IMR-90 (cell line): ENCODE data around the gene MYH10. TPM values are rescaled to one million over a fixed set of nuclear protein-coding genes. Genes with fewer than 3 reads are reported as not detected.

Experiments used
- ATAC-seq: fragments of 200-7000 bp; cut with Tn5 transposase; 2 replicates; pipeline ENCODE4 v1.9.1; 2020; ENCODE audit warnings: low read depth, mild to moderate bottlenecking, moderate library complexity
- BruUV-seq: library from RNA; stranded (reverse); fragments of 400-500 nt; replicated peaks from 2 replicates; lab custom pipeline; 2021; lab: Mats Ljungman, UMichigan
- CTCF ChIA-PET: fragments of 300-600 bp; formaldehyde crosslinking; extraction: SDS; loops from one replicate; lab custom pipeline; 2021; ENCODE audit warnings: antibody characterized with exemption; lab: Yijun Ruan, JAX
- POLR2A ChIA-PET: fragments of 300-600 bp; sonication (Branson Sonifier 250); formaldehyde crosslinking; loops from one replicate; lab custom pipeline; 2022; ENCODE audit warnings: antibody characterized with exemption; ENCODE audit not compliant: unreplicated experiment; lab: Charles Lee
- DNase-seq: peaks from one replicate; pipeline ENCODE4 v3.0.0; 2013
- H2AFZ ChIP-seq: replicated peaks from 2 replicates; pipeline ENCODE3; 2013; ENCODE audit warnings: low read length, mild to moderate bottlenecking; ENCODE audit not compliant: poor library complexity
- H2AK5ac ChIP-seq: 2 replicates; pipeline ENCODE4 v1.6.1; 2013; ENCODE audit warnings: low read depth, low read length, inconsistent platforms
- H2AK9ac ChIP-seq: replicated peaks from 2 replicates; pipeline ENCODE3; 2013; ENCODE audit warnings: mild to moderate bottlenecking, low read depth, low read length, moderate library complexity; ENCODE audit not compliant: poor library complexity
- H2BK120ac ChIP-seq: 2 replicates; pipeline ENCODE4 v1.6.1; 2013; ENCODE audit warnings: low read depth, low read length, inconsistent platforms
- H2BK15ac ChIP-seq: 3 replicates; pipeline ENCODE4 v1.6.1; 2013; ENCODE audit warnings: low read depth, low read length, inconsistent platforms
- H2BK20ac ChIP-seq: 2 replicates; pipeline ENCODE4 v1.6.1; 2013; ENCODE audit warnings: low read depth, mild to moderate bottlenecking, inconsistent platforms, low read length, moderate library complexity
- H2BK5ac ChIP-seq: 2 replicates; pipeline ENCODE4 v1.6.1; 2013; ENCODE audit warnings: mild to moderate bottlenecking, low read depth, low read length, inconsistent platforms; ENCODE audit not compliant: poor library complexity, severe bottlenecking
- H3K14ac ChIP-seq: replicated peaks from 2 replicates; pipeline ENCODE4 v1.6.1; 2013; ENCODE audit warnings: low read depth, low read length, inconsistent platforms
- H3K18ac ChIP-seq: 2 replicates; pipeline ENCODE4 v1.6.1; 2013; ENCODE audit warnings: low read depth, low read length, control low read depth
- H3K23ac ChIP-seq: 2 replicates; pipeline ENCODE4 v1.6.1; 2013; ENCODE audit warnings: low read depth, low read length, inconsistent platforms
- H3K27ac ChIP-seq: 2 replicates; pipeline ENCODE4 v1.5.1; 2013; ENCODE audit warnings: mild to moderate bottlenecking, control low read depth, low read length; ENCODE audit not compliant: insufficient read depth
- H3K27me3 ChIP-seq: 2 replicates; pipeline ENCODE4 v1.6.1; 2013; ENCODE audit warnings: low read length; ENCODE audit not compliant: control insufficient read depth, insufficient read depth
- H3K36me3 ChIP-seq: 2 replicates; pipeline ENCODE4 v1.6.1; 2013; ENCODE audit warnings: low read length, mixed read lengths; ENCODE audit not compliant: control insufficient read depth, insufficient read depth
- H3K4ac ChIP-seq: 2 replicates; pipeline ENCODE4 v1.6.1; 2013; ENCODE audit warnings: low read depth, low read length, inconsistent platforms
- H3K4me1 ChIP-seq: 2 replicates; pipeline ENCODE4 v1.6.1; 2013; ENCODE audit warnings: low read length, mixed read lengths; ENCODE audit not compliant: control insufficient read depth, insufficient read depth
- H3K4me2 ChIP-seq: 2 replicates; pipeline ENCODE4 v1.6.1; 2013; ENCODE audit warnings: low read depth, mild to moderate bottlenecking, control low read depth, low read length, moderate library complexity
- H3K4me3 ChIP-seq: 2 replicates; pipeline ENCODE4 v1.5.1; 2013; ENCODE audit warnings: low read depth, mild to moderate bottlenecking, control low read depth, low read length, moderate library complexity; ENCODE audit not compliant: insufficient read depth
- H3K56ac ChIP-seq: 2 replicates; pipeline ENCODE4 v1.6.1; 2013; ENCODE audit warnings: low read length, inconsistent platforms; ENCODE audit not compliant: insufficient read depth; ENCODE audit errors: extremely low read depth
- H3K79me1 ChIP-seq, 2 experiments: 2 replicates each; pipeline ENCODE4 v1.6.1; 2013; ENCODE audit warnings: low read length in 2 of 2, inconsistent platforms in 1 of 2, low read depth in 1 of 2
- H3K9ac ChIP-seq: 2 replicates; pipeline ENCODE4 v1.6.1; 2013; ENCODE audit warnings: low read depth, low read length, control low read depth
- H3K9me1 ChIP-seq: 2 replicates; pipeline ENCODE4 v1.6.1; 2013; ENCODE audit warnings: low read length, inconsistent platforms; ENCODE audit not compliant: insufficient read depth
- H3K9me3 ChIP-seq: 2 replicates; pipeline ENCODE4 v1.6.1; 2013; ENCODE audit warnings: low read length; ENCODE audit not compliant: control insufficient read depth, insufficient read depth
- H4K20me1 ChIP-seq: 2 replicates; pipeline ENCODE4 v1.6.1; 2013; ENCODE audit warnings: low read length, inconsistent platforms; ENCODE audit not compliant: insufficient read depth
- H4K5ac ChIP-seq: 2 replicates; pipeline ENCODE4 v1.6.1; 2013; ENCODE audit warnings: mild to moderate bottlenecking, low read depth, low read length, control low read depth
- H4K8ac ChIP-seq, 2 experiments: 2 replicates each; pipeline ENCODE4 v1.6.1; 2013; ENCODE audit warnings: low read depth in 2 of 2, low read length in 2 of 2, control low read depth in 1 of 2, inconsistent platforms in 1 of 2
- H4K91ac ChIP-seq: 2 replicates; pipeline ENCODE4 v1.6.1; 2013; ENCODE audit warnings: low read depth, low read length, inconsistent platforms; ENCODE audit not compliant: insufficient read depth
- RAD21 ChIP-seq: IDR thresholded peaks from 2 replicates; pipeline ENCODE4 v1.6.1; 2012; ENCODE audit warnings: low read length, improper control_type of control experiment
- RCOR1 ChIP-seq: IDR thresholded peaks from 2 replicates; pipeline ENCODE4 v1.6.1; 2012; ENCODE audit warnings: mild to moderate bottlenecking, low read length, improper control_type of control experiment; ENCODE audit not compliant: insufficient replicate concordance
- WGBS, 2 experiments: methylation state at CpG; one replicate each; pipeline versions ENCODE4 v1.1.5 to v1.1.7; 2013; ENCODE audit warnings: missing lambda C conversion rate in 2 of 2; ENCODE audit not compliant: insufficient read length in 1 of 2; ENCODE audit errors: extremely low coverage in 2 of 2; 5-methylcytosine and 5-hydroxymethylcytosine counted together
- dilution Hi-C: fragments of 300-500 bp; cut with HindIII; formaldehyde crosslinking; loops from one replicate; pipeline ENCODE4 v1.14.3; 2018; ENCODE audit warnings: low sequenced_read_pairs; ENCODE audit not compliant: unreplicated experiment
- in situ Hi-C: fragments of 300-500 bp; cut with MboI; formaldehyde crosslinking; loops from 3 replicates; pipeline ENCODE4 v1.14.3; 2019; ENCODE audit warnings: low sequenced_read_pairs, inconsistent platforms, mixed read lengths
- intact Hi-C: fragments of 100-400 bp; cut with micrococcal nuclease; formaldehyde crosslinking; loops from 2 replicates; pipeline ENCODE4 v1.10.0; 2022
- polyA plus RNA-seq, 3 experiments: library from polyadenylated mRNA; depleted of rRNA; stranded (reverse); fragments of >200 nt; gene quantifications; 2 replicates each; pipeline ENCODE4 v1.2.3, GENCODE V29; 2012; ENCODE audit warnings: low replicate concordance in 1 of 3
- total RNA-seq: library from RNA; depleted of rRNA; stranded (reverse); fragments of >200 nt; gene quantifications from 2 replicates; pipeline ENCODE4 v1.2.3, GENCODE V29; 2012
- TF ChIP-seq, protein P1 (sequence below): conservative IDR thresholded peaks from 2 replicates; pipeline ENCODE4 v1.5.1; 2012; ENCODE audit warnings: mild to moderate bottlenecking, low read depth, low read length, improper control_type of control experiment

MYH10 gene
- total and polyA plus RNA-seq, 2 of the 4 experiments (the other 2 are of a cell fraction) = 71.2 to 95.2 TPM

GRCh38 chr17:8623591-8623990, 6.9 kb downstream of the MYH10 start:
- peak overlapping the region; percentile 74; the same call in 1 of the 2 replicates for H3K14ac ChIP-seq
- H3K36me3 ChIP-seq = peaks cover 17% of the 10 kb centered on the region
- H4K20me1 ChIP-seq = peaks cover 40% of the 10 kb centered on the region
- H3K4me3 ChIP-seq = no peak overlapping the region
- peak overlapping the region; percentile 66; the same call in 1 of the 2 replicates for H3K23ac ChIP-seq
- H3K56ac ChIP-seq = no peak overlapping the region
- H2AK5ac ChIP-seq = peak overlapping the region; percentile 33; the same call in 1 of the 2 replicates
- POLR2A ChIA-PET = no interaction called here
- ATAC-seq = peak; percentile 55
- peaks cover 23% of the 10 kb centered on the region for H3K9me1 ChIP-seq
- H2AFZ ChIP-seq = no peak overlapping the region
- peaks cover 39 to 77% of the 10 kb centered on the region in 2 experiments for H3K79me1 ChIP-seq
- no peak overlapping the region for H2BK15ac ChIP-seq
- intact Hi-C loops (loop anchor here (10.0 kb wide), 1 partner anchor 239 kb away; the partner anchor contains the start of gene RPL26), dilution Hi-C loops (no loop called here), in situ Hi-C loops (loop anchor here (10.0 kb wide), 1 partner anchor 61 kb away; no protein-coding TSS in a partner anchor)
- H2BK20ac ChIP-seq = peak overlapping the region; percentile 65
- peak overlapping the region; percentile 59; the same call in 1 of the 2 replicates for H3K4ac ChIP-seq
- H2AK9ac ChIP-seq = no peak overlapping the region
- H3K9ac ChIP-seq = no peak overlapping the region
- BruUV-seq = no TSS peak
- H3K9me3 ChIP-seq = no peaks in the 10 kb centered on the region
- peaks cover 12% of the 10 kb centered on the region for H3K4me1 ChIP-seq
- peak overlapping the region; percentile 59; the same call in 1 of the 2 replicates for H2BK120ac ChIP-seq
- no peak overlapping the region; the same call in 1 of the 2 replicates for H4K91ac ChIP-seq
- H3K4me2 ChIP-seq = 0 out of 2 replicates have a peak overlapping the region, but pooled peaks have one; percentile 25
- no peak overlapping the region for H3K27ac ChIP-seq
- H3K27me3 ChIP-seq = no peaks in the 10 kb centered on the region
- no peak for TF ChIP-seq RCOR1
- TF ChIP-seq, protein P1, sequence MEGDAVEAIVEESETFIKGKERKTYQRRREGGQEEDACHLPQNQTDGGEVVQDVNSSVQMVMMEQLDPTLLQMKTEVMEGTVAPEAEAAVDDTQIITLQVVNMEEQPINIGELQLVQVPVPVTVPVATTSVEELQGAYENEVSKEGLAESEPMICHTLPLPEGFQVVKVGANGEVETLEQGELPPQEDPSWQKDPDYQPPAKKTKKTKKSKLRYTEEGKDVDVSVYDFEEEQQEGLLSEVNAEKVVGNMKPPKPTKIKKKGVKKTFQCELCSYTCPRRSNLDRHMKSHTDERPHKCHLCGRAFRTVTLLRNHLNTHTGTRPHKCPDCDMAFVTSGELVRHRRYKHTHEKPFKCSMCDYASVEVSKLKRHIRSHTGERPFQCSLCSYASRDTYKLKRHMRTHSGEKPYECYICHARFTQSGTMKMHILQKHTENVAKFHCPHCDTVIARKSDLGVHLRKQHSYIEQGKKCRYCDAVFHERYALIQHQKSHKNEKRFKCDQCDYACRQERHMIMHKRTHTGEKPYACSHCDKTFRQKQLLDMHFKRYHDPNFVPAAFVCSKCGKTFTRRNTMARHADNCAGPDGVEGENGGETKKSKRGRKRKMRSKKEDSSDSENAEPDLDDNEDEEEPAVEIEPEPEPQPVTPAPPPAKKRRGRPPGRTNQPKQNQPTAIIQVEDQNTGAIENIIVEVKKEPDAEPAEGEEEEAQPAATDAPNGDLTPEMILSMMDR = no peak
- no peak for TF ChIP-seq RAD21
- CTCF ChIA-PET = interaction anchor here (0.7 to 0.8 kb wide), 2 partner anchors 9 to 18 kb away, joined by 3 to 4 read pairs; no protein-coding TSS in a partner anchor
- no peak overlapping the region for H4K5ac ChIP-seq
- 80% methylated on average over 1 of the region's 2 CpGs; no CpG with 5 or more reads in 1 of the 2 experiments for WGBS, 2 experiments
- DNase-seq = no peak
- H2BK5ac ChIP-seq = no peak overlapping the region
- no peak overlapping the region; a peak in 1 of 4 replicates for H4K8ac ChIP-seq
- no peak overlapping the region for H3K18ac ChIP-seq
